ENCODE data around the gene LZTR1.

- TF ChIP-seq CTCF (conservative IDR thresholded peaks at IDR 0.05) (no peak), EZH2 (IDR thresholded peaks at IDR 0.05; ENCODE audit: low read depth) (no peak)
Observed at GRCh38 chr22:21043860-21044535, 61.9 kb downstream of the LZTR1 start.

Measured in PC-9 (cell line).